ENCODE data around the gene CHN2.
A peak's percentile ranks its signal among the peaks of the same experiment; 100 is the strongest.

Gene CHN2

GRCh38 chr7:29229066-29229465 is 34.5 kb downstream of the CHN2 start:
- DNase-seq, result no peak

- DNase-seq, result no peak
These were observed 35.4 kb downstream of the CHN2 start for GRCh38 chr7:29229946-29230345.

GRCh38 chr7:29230871-29231345 is 36.3 kb downstream of the CHN2 start:
- no peak for DNase-seq

DNA sequence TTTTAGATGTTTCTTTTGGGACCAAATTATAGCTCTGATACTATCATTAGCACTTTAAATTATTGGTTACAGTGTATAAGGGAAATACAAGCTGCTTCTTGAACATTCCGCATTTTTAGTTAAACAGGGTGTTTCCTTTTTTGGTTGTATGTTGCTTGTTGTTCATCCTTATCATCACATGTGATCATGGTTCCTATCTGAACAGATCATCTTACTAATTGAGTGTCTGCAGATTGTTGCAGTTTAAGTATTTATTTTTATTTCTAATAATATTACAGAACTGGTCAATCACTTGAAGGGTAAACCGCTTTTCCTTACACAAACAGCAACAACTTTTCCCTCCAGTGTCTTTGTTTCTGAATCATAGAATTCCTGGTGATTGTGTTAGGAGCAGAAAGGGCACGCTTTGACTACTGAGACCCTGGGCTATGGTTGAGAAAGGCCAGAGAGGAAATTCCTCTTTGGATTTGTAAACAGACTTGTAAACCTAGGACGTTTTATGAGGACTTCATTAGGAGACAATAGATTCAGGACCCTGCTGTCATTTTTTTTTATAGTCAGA is 37.2 kb downstream of the CHN2 start:
- DNase-seq, result no peak

- DNase-seq, result no peak
These were observed 39.9 kb downstream of the CHN2 start for GRCh38 chr7:29234438-29234837.

DNA sequence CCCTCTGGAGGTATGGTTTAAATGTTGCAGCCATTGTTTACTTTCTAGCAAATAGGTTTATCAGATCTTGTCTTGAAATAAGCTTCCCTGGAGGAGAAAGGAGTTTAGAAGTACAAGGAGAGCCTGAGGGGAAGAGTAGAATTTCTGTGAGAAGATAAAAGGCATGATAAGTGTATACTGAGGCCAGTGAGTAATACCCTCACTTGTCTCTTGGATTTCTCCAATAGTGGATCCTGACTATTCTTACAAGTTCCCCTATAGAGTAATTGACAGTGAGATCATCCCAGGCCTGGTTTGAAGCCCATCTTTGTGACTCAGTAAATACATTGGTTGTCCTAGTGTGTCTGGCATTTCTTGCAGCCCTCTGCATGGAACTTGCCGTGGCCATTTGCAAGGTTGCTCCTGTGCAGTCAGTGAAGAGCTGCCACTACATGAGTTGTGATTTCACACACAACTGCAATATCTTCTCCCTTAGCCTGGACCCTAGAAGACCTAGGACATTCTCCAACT is 41.6 kb downstream of the CHN2 start:
- DNase-seq, result no peak

GRCh38 chr7:29236649-29237048 is 42.1 kb downstream of the CHN2 start:
- DNase-seq, result no peak

- DNase-seq, result no peak
These were observed 42.9 kb downstream of the CHN2 start for GRCh38 chr7:29237489-29237888.

DNA sequence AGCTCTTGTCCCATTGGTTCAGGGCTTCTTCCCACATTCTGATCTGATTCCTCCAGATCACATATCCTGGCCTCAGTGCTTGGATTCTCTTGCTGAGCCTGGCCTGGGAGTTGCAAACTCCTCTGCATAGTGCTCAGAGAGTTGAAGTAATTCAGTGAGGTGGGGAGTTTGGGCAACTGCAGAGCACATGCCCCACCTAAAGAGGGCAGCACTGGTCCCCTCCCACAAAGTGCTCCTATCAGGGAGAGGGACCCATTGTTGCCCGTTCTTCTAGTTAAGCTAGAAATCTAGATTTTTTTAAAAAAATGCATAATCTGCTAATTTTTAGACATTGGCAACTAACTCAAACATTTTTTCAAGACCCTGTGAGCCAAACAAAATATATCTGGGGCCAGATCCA is 45.1 kb downstream of the CHN2 start:
- no peak for DNase-seq

DNA sequence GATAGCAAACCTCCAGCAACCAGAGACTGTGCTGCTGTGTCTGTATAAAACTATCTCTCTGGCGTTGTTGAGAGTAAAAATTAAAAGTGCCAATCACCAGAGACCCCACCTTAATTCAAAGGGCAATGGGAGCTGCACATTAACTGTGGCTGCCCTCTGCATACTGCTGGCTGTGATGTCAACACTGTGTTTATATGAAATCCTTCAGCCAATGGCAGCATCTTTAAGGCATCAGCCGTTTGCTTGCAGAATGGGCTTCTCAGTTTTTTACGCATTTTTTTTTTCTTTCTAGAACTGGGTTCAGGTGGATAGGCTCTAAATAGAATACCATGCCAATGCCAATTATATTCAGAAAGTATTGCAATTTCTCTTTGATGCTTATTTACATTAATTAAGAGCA is 47.7 kb downstream of the CHN2 start:
- DNase-seq, result no peak

DNA sequence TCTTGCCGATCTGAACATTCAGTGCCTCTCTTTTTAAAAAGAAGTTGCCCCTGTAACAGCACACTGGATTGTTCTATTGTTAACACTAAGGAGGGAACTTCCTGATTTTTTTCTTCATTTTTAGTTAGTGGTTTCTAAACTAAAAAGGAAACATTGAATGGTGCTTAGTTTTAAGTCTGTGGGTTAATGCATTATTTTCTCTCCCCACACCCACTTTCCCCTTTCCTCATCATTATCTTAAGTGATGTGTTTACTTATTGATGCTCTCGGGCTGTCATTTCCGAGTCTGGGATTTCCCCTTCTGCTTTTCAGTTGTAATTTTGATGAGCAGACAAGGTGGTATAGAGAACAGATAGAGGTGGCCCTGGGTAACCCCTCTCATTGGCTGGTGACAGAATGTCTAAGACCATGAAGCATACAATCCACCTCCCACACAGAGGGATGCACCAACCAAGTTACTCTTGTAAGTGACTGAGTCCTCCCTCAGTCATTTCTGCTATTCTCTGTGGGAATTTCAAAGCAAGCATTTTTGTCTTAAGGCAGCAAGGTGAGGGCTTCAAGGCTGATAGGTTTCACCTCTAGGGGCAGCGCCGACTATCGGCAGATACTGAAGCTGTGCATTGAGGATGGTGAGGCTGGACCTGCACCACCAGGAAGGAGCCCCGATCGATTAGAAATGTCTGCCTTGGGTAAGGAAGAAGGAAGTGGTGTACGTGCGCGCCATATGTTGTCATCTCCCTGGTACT is 49.5 kb downstream of the CHN2 start:
- no peak for DNase-seq

DNA sequence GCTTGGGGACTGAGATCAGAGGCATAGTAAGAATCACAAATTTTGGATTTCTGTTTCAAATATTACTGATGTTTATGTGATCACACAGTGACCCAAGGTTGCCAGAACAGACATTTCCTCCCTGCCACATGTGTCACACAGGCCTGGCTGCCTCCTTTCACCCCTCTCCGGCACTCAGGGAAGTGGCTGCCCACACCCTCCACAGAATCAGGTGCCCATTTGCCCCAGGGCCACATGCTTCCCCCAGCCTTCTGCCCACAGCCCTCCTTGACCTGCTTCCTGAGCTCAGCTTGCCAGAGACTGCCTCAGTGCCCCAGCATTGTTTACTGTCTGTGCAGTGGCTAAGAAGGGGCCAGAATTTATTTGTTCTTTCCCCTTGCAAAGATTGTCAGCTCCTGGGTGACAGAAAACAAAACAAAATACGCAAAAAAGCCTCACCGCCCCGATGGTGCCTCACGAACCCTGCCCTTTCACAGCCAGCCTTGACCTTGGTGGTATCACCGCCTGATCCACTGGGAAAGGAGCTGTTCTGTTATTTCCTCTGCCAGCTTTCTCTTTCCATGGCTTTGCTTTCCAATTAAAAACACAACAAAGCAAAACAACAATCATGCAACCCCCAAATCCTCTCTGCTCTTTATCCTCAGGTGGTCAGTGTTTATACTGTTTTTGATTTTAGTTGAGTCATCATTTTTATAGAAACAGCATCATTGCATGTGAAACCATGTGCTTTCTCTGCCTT is 52.8 kb downstream of the CHN2 start:
- DNase-seq, result no peak

DNA sequence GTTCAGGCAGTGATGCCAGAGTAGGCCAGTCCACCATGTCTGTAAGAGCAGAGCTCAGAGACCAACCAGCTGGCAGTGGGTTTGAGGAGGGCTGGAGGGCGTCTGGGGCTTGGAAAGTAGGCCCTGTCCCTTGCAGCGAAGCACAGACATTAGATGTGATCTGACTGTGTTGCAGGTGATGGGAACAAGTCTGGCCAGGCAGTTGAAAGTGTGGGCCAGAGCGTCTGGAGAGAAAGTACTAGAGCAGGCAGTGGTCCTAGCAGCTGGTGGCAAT is 53.3 kb downstream of the CHN2 start:
- DNase-seq, result no peak

DNA sequence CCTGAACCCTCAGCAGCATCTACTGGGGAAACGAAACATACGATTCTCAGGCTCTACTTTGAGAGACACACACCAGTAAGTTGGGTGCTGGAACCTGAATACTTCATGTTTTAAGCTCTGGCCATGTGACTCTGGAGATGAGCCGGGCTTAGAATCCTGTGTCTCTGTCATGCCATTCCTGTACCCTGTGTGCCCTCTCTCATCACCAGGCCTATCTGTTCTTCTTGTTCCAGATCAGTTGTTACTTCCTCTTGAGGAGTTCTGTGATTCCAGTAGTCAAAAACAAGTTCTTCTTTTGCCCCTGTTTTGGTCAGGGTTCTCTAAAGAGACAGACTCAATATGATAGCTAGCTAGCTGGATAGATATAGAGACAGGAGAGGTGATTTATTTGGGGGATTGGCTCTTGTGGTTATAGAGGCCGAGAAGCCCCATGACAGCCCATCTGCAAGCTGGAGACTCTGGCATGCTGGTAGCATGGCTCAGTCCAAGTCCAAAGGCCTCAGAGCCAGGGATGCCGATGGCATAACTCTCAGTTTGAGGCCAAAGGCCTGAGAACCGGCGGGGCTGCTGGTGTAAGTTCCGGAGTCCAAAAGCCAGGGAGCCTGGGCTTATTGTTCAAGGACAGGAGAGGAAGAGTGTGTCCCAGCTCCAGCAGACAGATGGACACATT is 54.3 kb downstream of the CHN2 start:
- no peak for DNase-seq

DNA sequence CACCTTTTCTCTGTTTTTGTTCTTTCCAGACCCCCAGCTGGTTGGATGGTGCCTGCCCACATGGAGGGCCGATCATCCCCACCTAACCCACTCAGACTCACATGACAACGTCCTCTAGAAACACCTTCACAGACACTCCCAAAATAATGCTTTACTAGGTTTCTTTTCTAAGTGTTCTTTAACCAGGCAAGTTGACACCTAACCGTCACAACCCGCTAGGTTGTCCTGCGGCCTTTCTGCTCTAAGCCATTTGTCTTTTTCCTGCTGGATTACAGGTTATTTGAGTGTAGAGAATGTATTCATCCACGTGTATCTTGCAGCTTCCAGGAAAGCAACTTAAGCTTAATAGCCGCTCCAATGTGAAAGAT is 54.8 kb downstream of the CHN2 start:
- no peak for DNase-seq

DNA sequence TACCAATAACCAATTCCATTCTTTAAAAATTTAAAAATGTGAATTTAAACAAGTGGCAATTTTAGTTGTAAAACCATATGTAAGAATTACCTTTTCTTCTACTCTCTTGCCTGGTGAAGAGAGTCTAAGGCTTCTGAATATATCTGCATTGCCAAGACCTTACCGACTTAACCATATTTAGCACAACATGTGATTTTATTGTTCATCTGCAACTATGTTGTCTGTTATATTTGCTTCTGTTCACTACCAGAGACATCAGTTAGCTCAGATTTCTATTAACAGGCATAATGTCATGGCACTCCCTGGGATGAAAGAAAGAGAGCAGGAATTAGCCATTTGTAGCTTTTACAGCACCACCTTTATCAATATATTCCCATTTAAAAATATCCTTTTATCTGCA is 55.3 kb downstream of the CHN2 start:
- DNase-seq, result no peak

DNA sequence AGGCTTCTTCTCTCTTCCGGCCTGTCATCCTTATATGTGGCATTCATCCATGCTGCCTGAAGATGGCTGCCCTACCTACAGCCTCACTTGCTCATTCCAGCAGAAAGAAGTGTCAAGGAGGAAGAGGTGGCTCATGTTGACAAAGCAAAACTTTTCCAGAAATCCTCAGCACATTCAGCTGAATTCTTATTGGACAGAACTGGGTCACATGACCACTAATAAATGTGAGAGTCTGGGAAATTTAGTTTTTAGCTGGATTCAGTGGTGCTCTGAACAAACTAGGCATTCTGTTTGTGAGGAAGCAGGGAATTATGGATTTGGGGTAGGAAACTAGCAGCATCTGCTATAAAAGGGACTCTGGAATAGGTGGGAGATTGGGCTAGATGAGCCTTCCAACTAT is 58.6 kb downstream of the CHN2 start:
- DNase-seq, result no peak

DNA sequence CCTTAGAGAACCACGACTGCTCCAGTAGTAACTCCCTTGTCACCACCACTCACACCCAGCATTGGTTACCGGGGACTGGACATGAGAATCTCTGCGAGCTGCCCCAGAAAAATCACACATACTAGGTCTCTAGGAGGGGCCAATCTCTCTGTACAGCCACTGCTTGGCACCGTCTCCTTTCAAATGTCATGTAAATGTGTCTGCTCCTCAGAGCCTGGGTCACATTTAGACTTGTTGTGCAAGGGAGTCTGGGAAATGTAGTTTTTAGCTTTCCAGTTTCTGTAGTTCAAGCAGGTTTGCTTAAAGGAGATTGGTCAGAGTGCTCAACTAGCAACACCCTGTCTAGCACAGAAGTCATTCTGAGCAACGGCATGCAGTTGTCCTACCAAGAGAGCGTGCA is 60.0 kb downstream of the CHN2 start:
- DNase-seq, result no peak

DNA sequence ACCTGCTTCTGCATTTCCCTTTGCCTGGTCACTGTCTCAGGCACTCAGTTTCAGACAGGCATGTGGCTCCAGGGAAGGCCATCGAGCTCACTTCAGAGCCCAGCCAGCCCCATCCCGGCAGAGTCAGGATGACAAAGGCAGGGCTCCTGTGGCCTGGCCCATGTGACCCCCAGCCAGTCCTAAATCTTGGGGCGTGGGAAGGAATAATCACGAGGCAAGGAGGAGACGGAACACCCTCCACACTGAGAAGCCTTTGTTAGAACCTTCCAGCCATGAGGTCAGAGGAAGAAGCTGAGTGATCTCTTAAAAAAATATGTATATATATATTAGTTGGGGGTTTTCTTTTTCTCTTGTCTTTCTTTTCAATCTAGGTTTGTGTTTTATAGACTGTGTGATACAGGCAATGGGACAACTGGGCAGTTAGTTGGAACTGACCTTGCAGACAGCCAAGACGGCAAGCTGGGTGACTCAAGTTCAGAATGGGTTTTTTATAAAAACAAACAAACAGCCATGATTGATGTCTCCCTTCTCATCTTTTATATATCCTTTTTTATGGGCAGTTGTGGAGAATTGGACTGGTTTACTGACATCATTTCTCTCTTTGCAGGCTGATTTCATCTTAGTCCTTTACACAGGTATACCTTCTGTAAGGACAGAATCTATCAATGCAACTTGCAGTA is 60.8 kb downstream of the CHN2 start:
- no peak for DNase-seq

DNA sequence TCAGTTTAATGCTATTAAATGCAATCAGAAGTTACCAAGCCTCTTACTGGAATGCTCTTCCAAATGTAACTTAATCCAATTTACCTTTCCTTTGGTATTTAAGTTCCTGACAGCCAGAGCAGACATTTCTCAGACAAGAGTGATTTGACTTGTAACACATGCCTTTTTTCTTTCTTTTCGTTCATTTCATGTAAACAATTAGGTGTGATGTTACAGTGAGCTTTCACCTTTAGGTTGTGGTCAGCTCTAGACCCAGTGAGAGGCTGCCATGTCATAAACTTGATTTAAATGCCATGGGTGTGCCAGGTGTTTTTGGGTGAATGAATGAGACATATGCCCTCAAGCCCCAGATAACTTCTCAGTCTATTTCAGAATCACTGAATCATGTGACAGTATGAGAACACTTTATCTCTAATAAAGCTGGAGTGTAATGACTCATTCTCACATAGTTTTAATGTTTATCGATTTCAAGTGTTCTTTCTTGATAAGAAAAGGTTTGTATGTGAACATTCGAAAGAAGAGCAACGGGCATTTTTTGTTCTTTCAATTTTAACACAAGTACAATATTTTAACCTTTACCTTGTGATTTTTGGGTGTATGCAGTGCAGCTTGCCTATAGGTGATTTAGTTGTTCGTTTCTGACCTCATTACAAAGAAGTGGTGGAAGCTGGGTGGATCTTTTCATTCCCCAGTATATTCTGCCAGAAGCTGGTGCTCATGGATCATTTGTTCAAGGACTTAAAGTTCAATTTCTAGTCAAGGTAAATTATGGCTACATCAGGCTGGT is 61.5 kb downstream of the CHN2 start:
- DNase-seq, result peak; percentile 55

DNA sequence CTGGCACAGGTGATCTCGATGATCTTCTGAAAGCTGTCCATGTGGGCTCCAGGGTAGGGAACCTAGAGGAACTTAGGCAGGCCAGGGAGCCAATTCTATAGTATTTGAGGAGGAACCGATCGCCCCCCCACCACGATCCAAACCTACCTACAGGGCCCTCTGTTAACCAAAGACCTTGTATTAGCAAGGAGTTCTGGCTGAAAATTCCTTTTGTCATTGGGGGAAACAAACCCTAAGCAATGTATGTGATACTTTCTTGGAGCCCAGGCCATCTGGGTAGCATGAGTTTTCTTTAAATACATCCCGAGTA is 62.1 kb downstream of the CHN2 start:
- no peak for DNase-seq

GRCh38 chr7:29258951-29259350 is 64.4 kb downstream of the CHN2 start:
- no peak for DNase-seq
